NAMALWA (cell line): ENCODE measurements around the gene ACSL3.
A peak's percentile ranks its signal among the peaks of the same experiment; 100 is the strongest.

Experiments used
- DNase-seq: peaks from one replicate; pipeline ENCODE4 v3.0.0-alpha.2; 2015; ENCODE audit warnings: low spot score

ACSL3 gene

DNA sequence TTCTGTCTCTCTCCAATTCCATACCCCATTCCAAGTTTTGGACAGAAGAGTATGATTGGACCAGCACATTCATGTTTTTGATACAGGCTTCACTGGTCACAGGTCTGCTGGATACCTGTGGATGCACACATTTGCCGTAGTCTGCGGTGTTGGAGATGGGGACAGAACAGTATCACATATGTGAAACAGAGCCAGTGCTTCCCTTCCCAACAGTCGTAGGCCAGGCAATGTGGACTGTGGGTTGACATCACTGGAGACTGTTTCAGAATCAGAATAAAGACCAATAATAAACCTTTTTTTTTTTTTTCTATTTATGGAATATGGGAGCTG is 18.7 kb downstream of the ACSL3 start:
- no peak for DNase-seq

DNA sequence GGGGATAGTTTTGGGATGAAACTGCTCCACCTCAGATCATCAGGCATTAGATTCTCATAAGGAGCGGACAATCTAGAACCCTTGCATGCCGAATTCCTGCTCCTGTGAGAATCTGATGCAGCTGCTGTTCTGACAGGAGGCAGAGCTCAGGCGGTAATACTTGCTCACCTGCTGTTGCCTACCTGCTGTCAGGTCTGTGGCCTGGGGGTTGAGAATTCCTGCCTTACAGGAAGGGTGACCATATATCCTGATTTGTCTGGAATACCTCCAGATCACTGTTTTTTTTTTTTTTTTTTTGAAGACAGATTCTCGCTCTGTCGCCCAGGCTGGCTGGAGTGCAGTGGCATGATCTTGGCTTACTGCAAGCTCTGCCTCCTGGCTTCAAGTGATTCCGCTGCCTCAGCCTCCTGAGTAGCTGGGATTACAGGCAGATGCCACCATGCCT is 21.7 kb downstream of the ACSL3 start:
- no peak for DNase-seq

DNA sequence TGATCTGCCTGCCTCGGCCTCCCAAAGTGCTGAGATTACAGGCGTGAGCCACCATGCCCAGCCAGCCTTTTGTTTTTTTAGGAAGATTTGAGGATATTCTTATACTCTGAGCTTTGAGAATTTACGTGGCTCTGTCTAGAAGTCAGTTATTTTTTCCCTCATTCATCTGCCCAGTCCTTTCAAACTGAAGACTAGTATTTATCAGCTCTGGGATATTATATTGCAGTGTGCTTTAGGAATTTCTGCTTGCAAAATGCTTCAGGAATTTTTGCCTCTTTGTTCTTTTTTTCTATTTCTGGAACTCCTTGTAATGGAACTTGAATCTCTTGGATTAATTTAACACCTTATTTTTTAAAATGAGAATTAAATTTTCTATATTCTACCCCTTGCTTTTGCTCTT is 22.6 kb downstream of the ACSL3 start:
- no peak for DNase-seq

DNA sequence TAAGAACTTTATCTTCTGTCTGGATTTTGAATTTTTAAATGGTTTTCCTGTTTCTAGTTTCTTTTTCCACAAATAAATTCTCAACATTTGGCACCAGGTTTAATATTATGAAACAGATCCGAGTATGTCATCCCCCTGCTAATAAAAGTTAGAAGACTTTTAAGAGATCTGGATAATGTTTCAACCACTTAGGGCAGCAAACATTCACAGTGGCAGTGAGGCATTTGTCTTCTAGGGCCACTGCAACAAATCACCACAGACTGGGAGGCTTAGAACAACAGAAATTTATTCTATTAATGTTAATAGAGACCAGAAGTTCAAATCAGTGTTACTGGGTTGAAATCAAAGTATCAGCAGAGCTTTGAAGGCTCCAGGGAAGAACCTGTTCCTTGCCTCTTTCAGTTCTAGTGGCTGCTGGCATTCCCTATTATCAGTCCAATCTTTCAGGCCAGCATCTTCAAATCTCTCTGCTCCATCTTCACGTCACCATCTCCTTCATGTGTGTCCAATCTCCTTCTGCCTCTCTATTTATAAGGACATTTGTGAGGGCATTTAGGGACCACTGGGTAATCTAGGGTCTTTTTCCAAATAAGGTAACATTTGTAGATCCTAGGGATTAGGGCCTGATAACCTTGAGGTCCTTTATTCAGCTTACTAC is 23.4 kb downstream of the ACSL3 start:
- no peak for DNase-seq

DNA sequence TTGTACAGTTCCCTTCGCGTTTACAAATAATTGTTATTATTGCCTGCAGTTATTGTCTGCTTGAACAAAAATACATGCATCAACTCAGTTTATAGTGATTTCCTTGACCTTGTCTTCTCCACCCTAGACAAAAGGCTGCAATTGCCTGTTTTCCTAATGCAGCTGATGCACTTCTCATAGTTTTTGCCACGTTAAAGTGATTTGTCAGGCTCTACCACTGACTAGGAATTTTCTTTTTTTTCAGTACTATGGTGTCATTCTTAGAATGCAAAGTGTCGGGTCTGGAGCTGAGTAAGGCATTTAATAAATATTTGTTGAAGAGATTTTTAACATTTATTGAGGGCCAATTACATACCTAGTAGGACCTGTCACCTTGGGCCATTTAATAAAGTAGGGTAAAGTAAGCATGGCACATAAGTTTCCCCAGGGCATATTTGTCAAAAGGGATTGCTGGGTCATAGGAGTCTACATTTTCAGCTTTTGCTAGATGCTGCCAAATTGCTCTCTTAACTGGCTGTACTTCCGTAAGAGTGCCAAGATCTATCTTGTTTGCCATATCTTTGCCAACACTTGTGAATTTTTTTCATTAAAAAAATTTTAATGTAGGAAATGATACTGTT is 24.1 kb downstream of the ACSL3 start:
- no peak for DNase-seq

GRCh38 chr2:222887124-222887523 is 26.3 kb downstream of the ACSL3 start:
- DNase-seq = no peak

DNA sequence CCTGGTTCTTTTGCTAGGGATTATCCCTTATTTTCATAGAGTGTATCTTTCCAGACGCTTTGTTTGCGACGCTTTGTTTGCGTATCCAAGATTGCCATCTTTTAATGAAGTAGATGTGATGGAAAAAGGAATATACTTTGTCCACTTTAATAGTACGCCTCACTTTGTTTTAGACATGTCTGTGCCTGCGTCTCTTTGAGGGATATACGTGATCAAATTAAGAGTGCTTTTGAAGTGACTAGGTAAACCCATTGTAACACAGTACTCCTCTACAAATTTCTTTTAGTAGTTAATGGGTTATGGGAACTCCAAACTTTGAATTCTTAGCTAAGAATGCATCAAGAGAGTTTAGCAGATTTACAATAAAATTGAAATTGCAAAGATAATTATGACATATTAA is 27.9 kb downstream of the ACSL3 start:
- no peak for DNase-seq

DNA sequence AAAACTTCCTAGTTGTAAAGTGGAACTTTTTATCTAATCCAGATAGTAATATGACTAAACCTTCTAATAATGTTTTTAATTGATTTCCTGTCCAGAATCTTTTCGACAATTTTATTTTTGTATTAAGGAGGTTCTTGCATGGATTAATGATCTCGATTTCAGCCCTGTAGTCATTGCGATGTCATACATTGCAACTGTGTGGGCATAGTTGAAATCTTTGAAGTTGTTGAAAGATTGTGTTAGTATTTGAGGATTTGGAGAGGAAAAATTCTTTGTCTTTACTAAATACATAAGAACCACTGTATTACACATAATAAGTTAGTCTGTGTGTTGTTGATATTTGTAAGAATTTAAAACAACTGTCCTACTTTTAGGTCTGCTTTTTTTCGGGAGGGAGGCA is 31.1 kb downstream of the ACSL3 start:
- no peak for DNase-seq

DNA sequence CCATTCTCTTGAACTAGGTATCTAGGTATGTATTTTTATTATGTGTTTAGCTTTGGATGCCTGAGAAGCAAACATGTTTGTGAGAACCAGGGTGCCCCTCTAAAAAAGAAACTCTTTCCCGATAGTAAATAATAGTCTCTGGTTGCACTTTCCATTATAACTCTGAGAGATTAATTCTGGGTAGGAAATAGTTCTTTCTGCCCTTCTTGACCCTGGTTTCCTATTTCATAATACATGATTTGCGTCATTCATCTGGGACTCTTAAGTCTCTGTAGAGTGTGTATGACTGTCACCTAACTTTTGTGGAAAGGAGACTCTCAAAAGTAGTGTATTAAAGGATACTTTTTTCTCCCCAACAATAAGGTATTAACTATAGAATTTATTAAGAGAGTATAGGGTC is 31.5 kb downstream of the ACSL3 start:
- DNase-seq = no peak

DNA sequence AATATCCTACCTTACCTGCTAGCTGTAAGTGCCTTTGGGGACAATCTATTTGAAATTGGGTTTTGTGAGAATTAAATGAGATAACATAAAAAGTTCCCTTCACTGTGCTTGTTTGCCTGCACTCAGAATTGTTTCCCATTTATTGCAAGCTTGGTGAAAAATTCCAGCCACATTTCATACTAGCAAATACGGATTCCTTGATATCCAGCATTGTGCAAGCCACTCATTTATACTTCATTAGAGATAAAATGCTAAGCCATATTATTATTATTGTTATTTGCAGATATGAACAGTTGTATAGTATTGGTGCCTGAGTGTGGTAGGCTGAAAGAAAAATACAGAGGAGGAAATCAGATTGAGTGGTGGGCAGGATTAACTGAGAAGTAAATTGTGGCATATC is 31.9 kb downstream of the ACSL3 start:
- DNase-seq = no peak

DNA sequence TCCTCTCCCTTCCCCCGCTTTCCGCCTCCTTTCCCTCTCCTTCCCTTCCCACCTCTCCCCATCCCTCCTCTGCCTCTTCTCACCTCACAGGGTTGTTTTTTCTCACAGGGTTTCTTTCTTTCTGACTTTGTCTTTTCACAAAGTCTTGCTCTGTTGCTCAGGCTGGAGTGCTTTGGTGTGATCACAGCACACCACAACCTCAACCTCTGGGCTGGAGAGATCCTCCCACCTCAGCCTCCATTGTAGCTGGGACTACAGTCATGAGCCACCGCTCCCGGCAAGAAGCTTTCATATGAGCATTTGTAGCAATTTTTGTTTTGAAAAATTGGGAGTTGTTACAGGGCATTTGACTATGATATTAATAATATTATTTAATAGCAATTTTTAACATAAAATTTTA is 32.9 kb downstream of the ACSL3 start:
- no peak for DNase-seq

GRCh38 chr2:222895144-222895543 is 34.3 kb downstream of the ACSL3 start:
- DNase-seq = no peak

GRCh38 chr2:222897898-222898297 is 37.1 kb downstream of the ACSL3 start:
- DNase-seq = no peak

- no peak for DNase-seq
These were observed 38.8 kb downstream of the ACSL3 start for GRCh38 chr2:222899413-222900181.

DNA sequence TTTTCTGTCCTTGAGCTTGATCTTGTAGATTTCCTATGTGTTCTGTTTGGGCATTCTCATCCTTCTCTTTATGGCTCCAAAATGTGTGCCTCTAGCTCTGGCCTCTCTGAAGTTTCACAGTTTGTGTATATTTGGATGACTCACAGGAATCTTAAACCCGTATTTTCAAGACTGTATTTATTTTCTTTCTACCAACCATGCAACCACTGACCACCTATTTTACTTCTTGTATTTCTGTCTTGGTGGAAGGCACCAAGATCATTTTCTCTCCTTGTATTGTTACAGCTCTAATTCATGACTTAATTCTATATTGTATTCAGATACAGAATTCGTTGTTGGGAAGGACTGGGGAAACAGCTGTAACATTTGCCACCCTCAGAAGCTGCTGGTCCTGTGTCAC is 39.5 kb downstream of the ACSL3 start:
- no peak for DNase-seq

GRCh38 chr2:222902660-222903059 is 41.8 kb downstream of the ACSL3 start:
- DNase-seq = no peak

GRCh38 chr2:222903234-222904220 is 42.7 kb downstream of the ACSL3 start:
- DNase-seq = peak; percentile 76

GRCh38 chr2:222904557-222905258 is 43.9 kb downstream of the ACSL3 start:
- DNase-seq = no peak

GRCh38 chr2:222907048-222907447 is 46.2 kb downstream of the ACSL3 start:
- DNase-seq = no peak

DNA sequence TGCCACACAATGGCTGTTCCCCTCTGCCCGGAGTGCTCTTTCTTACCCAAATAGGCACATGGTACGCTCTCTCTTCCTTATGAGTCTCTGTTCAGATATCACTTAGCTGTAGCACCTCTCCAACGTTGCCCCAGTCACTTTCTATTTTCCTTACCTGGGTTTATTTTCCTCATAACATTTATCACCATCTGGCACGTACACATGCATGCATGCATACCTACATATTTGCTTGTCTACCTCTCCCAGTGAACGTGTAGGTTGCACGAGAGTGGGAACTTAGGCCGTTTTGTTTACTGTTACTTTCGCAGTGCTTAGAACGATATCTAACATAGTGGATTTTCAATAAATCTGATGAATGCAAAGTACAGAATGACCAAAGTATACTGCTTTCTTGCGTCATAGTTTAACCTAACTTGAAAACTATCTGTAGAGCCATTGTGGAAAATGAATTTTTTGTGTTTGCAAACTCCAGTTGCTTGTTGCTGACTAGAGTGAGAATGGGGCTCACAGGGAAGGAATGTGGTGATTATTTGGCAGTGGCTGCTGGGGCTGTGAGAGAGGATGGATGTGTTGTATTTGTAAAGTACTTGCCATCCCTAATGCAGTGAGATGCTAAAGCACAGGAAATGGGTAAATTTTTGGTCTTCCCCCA is 47.1 kb downstream of the ACSL3 start:
- DNase-seq = no peak

DNA sequence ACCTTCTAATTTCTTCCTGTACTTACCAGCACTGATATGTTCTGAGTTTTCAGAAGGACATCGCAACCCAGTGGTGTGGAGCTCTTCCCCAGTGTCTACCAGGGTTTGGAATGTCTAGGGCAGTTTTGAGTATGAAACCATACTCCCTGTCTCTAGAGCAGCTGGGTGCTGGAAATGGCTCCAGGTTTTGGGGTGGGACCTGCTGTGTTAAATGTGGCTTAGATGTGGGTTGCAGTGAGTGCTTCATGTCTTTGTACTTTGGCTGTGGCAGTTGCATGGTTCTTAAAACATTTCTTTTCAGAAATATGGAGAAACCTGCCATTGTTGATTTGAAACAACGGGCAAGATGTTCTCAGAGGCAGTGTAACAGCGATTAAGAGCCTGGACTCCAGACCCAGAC is 48.5 kb downstream of the ACSL3 start:
- DNase-seq = no peak
